Vagina (tissue), 2 donors: ENCODE results near the gene KIAA1671. TPM values are rescaled to one million over a fixed set of nuclear protein-coding genes. Genes with fewer than 3 reads are reported as not detected.

Experiments used
- DNase-seq, 2 donors: peaks; one replicate each; pipeline ENCODE4 v3.0.0-alpha.2; 2017; ENCODE audit errors: extremely low spot score in 2 of 2
- H3K27ac ChIP-seq: fragments of 200-600 bp; sonication (generic); one replicate; pipeline ENCODE4 v1.5.1; 2019
- H3K27me3 ChIP-seq: fragments of 200-600 bp; sonication (generic); one replicate; pipeline ENCODE4 v1.5.1; 2019
- H3K36me3 ChIP-seq, 2 donors: fragments of 200-600 bp; sonication (generic); one replicate each; pipeline ENCODE4 v1.5.1; 2017 to 2019
- H3K4me1 ChIP-seq: fragments of 200-600 bp; sonication (generic); one replicate; pipeline ENCODE4 v1.5.1; 2019
- H3K4me3 ChIP-seq, 2 donors: fragments of 200-600 bp; sonication (generic); 1 replicate in 1 of 2; 2 replicates in 1 of 2; pipeline ENCODE4 v1.5.1; 2016 to 2019
- H3K9me3 ChIP-seq: fragments of 200-600 bp; sonication (generic); one replicate; pipeline ENCODE4 v1.5.1; 2019
- POLR2A ChIP-seq, 2 donors: fragments of 450-650 bp; IDR thresholded peaks; one replicate each; pipeline ENCODE4 v1.6.1; 2017; ENCODE audit warnings: antibody characterized with exemption in 2 of 2, mild to moderate bottlenecking in 2 of 2, moderate library complexity in 2 of 2
- POLR2AphosphoS5 ChIP-seq, 2 donors: sonication (generic); formaldehyde crosslinking; IDR thresholded peaks; one replicate each; pipeline ENCODE4 v1.9.0; 2017; ENCODE audit warnings: antibody characterized with exemption in 2 of 2, mild to moderate bottlenecking in 2 of 2, low read depth in 1 of 2; ENCODE audit not compliant: insufficient read depth in 1 of 2
- intact Hi-C: fragments of 100-400 bp; cut with DNase I; formaldehyde crosslinking; loops from one replicate; pipeline ENCODE4 v1.15.1; 2023
- total RNA-seq: library from RNA; depleted of rRNA; stranded (reverse); fragments of >200 nt; gene quantifications from one replicate; pipeline ENCODE4 v1.2.3, GENCODE V29; 2016
- TF ChIP-seq, protein P1 (sequence below), 3 experiments: fragments of 450-650 bp in 2 of 3; fragments of 200-600 bp in 1 of 3; sonication (generic) in 1 of 3; IDR thresholded peaks; one replicate each; pipeline ENCODE4 v1.5.1; 2017 to 2019; ENCODE audit warnings: antibody characterized with exemption in 3 of 3, mild to moderate bottlenecking in 2 of 3, moderate library complexity in 2 of 3

KIAA1671 gene
- total RNA-seq, 1 donor from 2014 or later, result 54.0 TPM

DNA sequence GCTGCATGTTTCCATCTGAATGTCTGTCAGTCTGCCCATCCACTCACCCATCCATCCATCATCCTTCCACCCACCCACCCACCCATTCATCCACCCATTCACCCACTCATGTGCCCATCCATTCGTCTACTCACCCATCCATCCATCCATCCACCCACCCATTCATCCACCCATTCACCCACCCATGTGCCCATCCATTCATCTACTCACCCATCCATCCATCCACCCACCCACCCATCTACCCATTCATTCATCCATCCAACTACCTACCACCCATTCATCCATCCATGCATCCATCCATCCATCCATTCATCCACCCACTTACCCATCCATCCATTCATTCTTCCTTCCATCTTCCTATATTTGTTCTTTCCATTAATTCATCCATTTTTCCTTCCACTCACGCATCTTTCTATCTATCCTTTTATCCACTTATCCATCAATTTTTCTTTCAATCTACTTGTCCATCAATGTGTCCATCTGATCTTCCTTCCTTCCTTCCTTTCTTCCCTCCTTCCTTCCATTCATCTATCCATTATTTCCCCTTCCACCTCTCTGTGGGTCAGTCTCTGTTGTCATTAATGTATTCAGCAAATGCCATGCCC, 255.1 kb downstream of the KIAA1671 start:
- Histone ChIP-seq H3K27ac (no peak overlapping the region), H3K36me3 (no peaks in the 10 kb centered on the region), H3K4me1 (no peaks in the 10 kb centered on the region), H3K9me3 (no peaks in the 10 kb centered on the region), H3K27me3 (no peaks in the 10 kb centered on the region), H3K4me3 (no peak overlapping the region)
- TF ChIP-seq POLR2AphosphoS5 (IDR thresholded peaks at IDR 0.05; ENCODE audit: insufficient read depth in 1 of 2, low read depth in 1 of 2) (no peak), POLR2A (IDR thresholded peaks at IDR 0.05) (no peak)
- TF ChIP-seq, protein P1, sequence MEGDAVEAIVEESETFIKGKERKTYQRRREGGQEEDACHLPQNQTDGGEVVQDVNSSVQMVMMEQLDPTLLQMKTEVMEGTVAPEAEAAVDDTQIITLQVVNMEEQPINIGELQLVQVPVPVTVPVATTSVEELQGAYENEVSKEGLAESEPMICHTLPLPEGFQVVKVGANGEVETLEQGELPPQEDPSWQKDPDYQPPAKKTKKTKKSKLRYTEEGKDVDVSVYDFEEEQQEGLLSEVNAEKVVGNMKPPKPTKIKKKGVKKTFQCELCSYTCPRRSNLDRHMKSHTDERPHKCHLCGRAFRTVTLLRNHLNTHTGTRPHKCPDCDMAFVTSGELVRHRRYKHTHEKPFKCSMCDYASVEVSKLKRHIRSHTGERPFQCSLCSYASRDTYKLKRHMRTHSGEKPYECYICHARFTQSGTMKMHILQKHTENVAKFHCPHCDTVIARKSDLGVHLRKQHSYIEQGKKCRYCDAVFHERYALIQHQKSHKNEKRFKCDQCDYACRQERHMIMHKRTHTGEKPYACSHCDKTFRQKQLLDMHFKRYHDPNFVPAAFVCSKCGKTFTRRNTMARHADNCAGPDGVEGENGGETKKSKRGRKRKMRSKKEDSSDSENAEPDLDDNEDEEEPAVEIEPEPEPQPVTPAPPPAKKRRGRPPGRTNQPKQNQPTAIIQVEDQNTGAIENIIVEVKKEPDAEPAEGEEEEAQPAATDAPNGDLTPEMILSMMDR (IDR thresholded peaks at IDR 0.05), result no peak
- intact Hi-C loops, result no loop called here
- DNase-seq, result no peak

DNA sequence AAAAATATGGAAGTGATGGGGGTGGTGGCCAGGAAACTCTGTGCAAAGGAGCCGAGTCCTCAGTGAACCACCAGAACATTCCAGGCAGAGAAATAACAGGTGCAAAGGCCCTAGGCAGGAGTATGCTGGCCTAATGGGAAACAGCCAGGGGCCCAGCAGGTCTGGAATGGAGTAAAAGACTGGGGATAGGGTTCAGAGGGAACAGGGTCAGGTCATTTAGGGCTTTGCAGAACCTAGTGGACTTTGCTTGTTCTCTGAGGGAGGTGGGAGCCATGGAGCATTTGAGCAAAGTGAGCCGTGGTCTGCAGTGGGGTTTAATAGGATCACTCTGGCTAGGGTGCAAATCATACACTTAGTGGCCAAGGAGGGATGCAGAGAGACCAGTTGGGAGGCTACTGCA, 255.8 kb downstream of the KIAA1671 start:
- Histone ChIP-seq H3K27me3 (no peaks in the 10 kb centered on the region), H3K27ac (no peak overlapping the region), H3K4me1 (no peaks in the 10 kb centered on the region), H3K9me3 (no peaks in the 10 kb centered on the region), H3K36me3 (no peaks in the 10 kb centered on the region), H3K4me3 (no peak overlapping the region)
- intact Hi-C loops, result no loop called here
- TF ChIP-seq POLR2AphosphoS5 (IDR thresholded peaks at IDR 0.05; ENCODE audit: insufficient read depth in 1 of 2, low read depth in 1 of 2) (no peak), POLR2A (IDR thresholded peaks at IDR 0.05) (no peak)
- TF ChIP-seq, protein P1 (IDR thresholded peaks at IDR 0.05), result no peak
- no peak for DNase-seq

DNA sequence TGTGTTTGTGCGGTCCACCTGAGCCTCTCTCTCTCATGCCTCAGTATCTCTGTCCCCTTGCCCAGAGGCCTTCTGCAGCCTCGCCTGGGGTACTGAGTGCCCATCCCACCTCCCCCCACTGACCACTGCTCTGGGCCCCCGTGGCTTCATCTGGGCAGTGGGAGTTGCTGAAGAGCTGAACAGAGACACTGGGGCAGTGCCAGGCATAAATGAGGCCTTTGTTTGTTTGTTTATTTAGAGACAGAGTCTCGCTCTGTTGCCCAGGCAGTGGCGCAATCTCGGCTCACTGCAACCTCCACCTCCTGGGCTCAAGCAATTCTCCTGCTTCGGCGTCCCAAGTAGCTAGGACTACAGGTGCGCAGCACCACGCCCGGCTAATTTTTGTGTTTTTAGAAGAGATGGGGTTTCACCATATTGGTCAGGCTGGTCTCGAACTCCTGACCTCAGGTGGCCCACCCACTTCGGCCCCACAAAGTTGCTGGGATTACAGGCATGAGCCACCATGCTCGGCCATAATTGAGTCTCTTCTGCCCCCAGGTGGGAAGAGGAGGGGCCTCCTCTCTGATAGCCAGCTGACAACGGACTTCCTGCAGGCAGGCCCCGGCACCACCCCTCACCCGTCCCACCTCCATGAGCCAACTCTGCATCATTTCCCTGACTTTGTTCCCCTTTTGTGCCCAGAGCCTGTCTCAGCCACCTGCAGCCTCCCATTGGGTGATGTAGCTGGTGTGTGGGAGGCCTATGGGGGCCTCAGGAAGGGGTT, 256.4 kb downstream of the KIAA1671 start:
- no peak overlapping the region for H3K4me3 ChIP-seq
- H3K36me3 ChIP-seq, result no peaks in the 10 kb centered on the region
- intact Hi-C loops, result no loop called here
- H3K9me3 ChIP-seq, result no peaks in the 10 kb centered on the region
- H3K27me3 ChIP-seq, result no peaks in the 10 kb centered on the region
- no peaks in the 10 kb centered on the region for H3K4me1 ChIP-seq
- DNase-seq, result no peak
- H3K27ac ChIP-seq, result no peak overlapping the region
- TF ChIP-seq POLR2A (IDR thresholded peaks at IDR 0.05) (no peak), POLR2AphosphoS5 (IDR thresholded peaks at IDR 0.05; ENCODE audit: insufficient read depth in 1 of 2, low read depth in 1 of 2) (no peak)
- TF ChIP-seq, protein P1 (IDR thresholded peaks at IDR 0.05), result no peak

DNA sequence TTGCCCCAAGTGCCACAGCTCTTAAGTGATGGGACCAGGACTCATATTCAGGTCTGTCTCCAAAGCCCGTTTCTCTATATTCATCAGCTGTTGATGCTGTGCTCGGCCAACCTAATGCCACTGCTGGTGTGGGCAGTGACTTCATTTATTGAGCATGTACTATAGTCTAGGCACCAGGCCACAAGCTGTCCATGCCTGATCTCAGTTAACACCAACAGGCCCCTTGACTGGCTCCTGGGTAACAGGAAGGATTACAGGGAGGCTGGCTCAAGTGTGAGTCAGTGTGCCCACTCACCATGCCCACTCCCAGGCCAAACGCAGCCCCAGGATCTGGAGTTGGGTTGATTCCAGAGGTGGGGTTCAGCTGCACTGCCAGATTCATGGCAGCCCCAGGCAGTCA, 258.3 kb downstream of the KIAA1671 start:
- no peak for TF ChIP-seq POLR2A (IDR thresholded peaks at IDR 0.05)
- TF ChIP-seq, protein P1 (IDR thresholded peaks at IDR 0.05), result no peak
- no peak overlapping the region for H3K4me3 ChIP-seq
- no peaks in the 10 kb centered on the region for H3K9me3 ChIP-seq
- H3K27me3 ChIP-seq, result no peaks in the 10 kb centered on the region
- no peak overlapping the region for H3K27ac ChIP-seq
- no peaks in the 10 kb centered on the region for H3K36me3 ChIP-seq
- no peak for DNase-seq
- no peaks in the 10 kb centered on the region for H3K4me1 ChIP-seq
- intact Hi-C loops, result no loop called here

DNA sequence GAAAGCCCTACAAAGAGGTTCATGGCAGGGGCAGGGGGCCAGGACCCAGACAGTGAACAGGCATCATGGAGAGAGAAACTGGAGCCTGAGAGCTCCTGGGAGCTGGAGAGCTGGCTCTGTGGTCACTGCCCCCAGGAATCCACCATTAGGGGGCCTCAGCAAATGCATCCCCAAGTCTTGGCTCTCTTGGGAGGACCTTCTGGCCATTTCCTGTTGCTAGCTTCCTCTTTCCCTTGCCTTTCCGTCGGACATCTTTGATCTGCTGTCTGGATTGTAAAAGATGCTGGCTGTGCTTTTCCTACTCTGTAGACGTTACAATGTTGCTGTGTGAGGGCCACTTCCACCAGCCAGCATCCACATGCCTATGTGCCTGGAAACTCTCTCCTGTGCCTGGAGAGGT, 259.8 kb downstream of the KIAA1671 start:
- no peak for TF ChIP-seq POLR2A (IDR thresholded peaks at IDR 0.05)
- TF ChIP-seq POLR2AphosphoS5 (IDR thresholded peaks at IDR 0.05; ENCODE audit: insufficient read depth in 1 of 2, low read depth in 1 of 2), result no peak
- TF ChIP-seq, protein P1 (IDR thresholded peaks at IDR 0.05), result no peak
- intact Hi-C loops, result no loop called here
- Histone ChIP-seq H3K27ac (no peak overlapping the region), H3K27me3 (no peaks in the 10 kb centered on the region), H3K4me3 (no peak overlapping the region), H3K4me1 (no peaks in the 10 kb centered on the region), H3K9me3 (no peaks in the 10 kb centered on the region), H3K36me3 (no peaks in the 10 kb centered on the region)
- DNase-seq, result no peak
